Fibroblast of pulmonary artery (primary cell): ENCODE results near the gene ACIN1.
"Not testable (repeated sequence)": the region's sequence is repeated elsewhere in the genome, so short reads cannot be mapped to it uniquely, and the experiment has no call there.

ENCODE experiments used
- DNase-seq: peaks from one replicate; pipeline ENCODE4 v3.0.0-alpha.2; 2010; ENCODE audit warnings: low read depth
- H3K4me3 ChIP-seq: replicated peaks from 2 replicates; pipeline ENCODE4 v1.5.1; 2011; ENCODE audit warnings: low read depth, mild to moderate bottlenecking, control low read depth, low read length, moderate library complexity
- TF ChIP-seq, protein P1 (sequence below): IDR thresholded peaks from 2 replicates; pipeline ENCODE4 v1.5.1; 2011; ENCODE audit warnings: mild to moderate bottlenecking, control low read depth, low read length, inconsistent platforms; ENCODE audit errors: missing control alignments

ACIN1 gene

DNA sequence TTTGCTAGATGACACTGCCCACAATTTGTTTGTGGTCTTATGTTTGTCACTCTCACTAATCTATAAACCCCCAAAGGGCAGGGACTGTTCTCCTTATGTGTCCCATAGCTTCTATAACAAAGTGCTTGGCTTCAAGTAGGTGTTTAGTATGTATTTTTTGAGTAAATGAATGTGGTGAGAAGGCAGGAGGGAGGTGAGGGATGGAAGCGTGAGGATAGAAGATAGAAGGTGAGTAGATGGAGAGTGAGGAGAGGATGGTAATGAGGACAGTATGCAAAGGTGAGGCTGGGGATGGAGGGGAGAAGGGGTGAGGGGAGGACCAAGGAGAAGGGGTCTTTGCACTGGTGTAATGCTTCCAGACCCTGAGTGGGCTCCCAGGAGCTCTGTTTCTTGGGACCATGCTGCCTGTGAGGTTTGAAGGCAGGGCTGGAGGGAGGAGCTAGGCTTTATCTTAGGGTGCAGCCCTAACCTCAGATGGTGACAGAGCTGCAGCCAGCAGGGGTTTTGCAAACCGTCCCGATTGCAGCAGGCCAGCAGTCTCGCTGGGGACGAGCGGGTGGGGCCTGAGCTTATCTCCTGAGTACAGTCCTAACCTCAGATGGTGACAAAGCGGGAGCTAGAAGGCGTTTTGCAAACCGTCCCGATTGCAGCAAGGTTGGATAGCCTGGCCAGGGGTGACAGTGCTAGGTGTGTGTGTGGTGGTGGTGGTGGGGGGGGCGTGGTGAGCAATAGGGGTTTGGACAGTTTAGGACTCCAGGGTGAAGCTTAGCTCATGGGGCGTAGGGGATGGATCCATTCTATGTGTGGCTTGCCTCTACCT lies 17.6 kb upstream of the ACIN1 start:
- no peak overlapping the region for H3K4me3 ChIP-seq
- DNase-seq = no peak
- TF ChIP-seq, protein P1, sequence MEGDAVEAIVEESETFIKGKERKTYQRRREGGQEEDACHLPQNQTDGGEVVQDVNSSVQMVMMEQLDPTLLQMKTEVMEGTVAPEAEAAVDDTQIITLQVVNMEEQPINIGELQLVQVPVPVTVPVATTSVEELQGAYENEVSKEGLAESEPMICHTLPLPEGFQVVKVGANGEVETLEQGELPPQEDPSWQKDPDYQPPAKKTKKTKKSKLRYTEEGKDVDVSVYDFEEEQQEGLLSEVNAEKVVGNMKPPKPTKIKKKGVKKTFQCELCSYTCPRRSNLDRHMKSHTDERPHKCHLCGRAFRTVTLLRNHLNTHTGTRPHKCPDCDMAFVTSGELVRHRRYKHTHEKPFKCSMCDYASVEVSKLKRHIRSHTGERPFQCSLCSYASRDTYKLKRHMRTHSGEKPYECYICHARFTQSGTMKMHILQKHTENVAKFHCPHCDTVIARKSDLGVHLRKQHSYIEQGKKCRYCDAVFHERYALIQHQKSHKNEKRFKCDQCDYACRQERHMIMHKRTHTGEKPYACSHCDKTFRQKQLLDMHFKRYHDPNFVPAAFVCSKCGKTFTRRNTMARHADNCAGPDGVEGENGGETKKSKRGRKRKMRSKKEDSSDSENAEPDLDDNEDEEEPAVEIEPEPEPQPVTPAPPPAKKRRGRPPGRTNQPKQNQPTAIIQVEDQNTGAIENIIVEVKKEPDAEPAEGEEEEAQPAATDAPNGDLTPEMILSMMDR = no peak

DNA sequence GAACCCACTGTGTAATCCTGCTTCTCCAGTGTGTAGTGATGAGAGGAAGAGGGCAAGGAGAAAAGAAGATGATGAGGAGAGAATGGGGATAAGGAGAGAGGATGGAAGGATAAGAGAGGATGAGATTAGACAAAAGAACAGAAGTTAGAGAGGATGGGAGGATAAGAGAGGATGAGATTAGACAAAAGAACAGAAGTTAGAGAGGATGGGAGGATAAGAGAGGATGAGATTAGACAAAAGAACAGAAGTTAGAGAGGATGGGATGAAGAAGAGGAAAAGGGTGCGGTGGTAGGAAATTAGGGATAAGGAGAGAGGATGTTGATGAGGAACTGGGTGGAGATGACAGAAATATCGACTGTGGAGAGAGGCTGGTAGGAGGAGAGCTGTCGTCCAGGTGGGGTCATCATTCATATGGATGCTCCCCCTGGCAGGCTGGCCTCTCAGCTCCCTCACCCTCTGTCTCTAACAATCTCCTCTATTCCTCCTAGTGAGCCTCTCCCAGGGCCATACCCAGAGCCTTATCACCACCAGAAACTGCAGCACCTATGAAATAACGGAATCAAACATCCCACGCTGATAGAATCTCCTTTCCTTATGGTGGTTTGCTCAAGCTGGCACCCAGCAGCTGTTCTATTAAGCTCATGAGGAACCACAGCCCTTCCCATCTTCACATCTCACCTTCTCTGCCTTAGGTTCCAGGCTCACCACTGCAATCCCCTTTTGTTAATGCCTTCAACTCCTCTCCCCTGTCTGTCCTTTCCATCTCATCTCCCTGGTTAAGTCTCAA lies 15.8 kb upstream of the ACIN1 start:
- no peak overlapping the region for H3K4me3 ChIP-seq
- DNase-seq = no peak
- TF ChIP-seq, protein P1 = no peak

DNA sequence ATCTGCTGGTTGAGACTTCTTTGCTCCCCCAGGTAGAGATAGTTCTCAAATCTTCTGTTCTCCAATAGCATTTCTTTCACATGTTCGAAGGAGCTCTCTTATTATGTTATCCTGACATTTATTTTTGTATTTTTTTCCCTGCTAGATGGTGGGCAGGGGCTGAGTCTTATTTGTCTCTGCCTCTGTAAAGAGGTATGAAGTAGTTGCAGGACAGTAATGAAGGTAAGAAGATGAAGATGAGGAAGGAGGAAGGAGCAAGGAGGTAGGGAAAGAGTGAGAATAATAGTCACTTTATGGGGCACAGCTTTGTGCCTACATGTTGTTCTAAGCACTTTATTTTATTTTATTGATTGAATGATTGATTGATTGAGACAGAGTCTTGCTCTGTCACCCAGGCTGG lies 14.8 kb upstream of the ACIN1 start:
- no peak overlapping the region for H3K4me3 ChIP-seq
- DNase-seq = no peak
- TF ChIP-seq, protein P1 = no peak

DNA sequence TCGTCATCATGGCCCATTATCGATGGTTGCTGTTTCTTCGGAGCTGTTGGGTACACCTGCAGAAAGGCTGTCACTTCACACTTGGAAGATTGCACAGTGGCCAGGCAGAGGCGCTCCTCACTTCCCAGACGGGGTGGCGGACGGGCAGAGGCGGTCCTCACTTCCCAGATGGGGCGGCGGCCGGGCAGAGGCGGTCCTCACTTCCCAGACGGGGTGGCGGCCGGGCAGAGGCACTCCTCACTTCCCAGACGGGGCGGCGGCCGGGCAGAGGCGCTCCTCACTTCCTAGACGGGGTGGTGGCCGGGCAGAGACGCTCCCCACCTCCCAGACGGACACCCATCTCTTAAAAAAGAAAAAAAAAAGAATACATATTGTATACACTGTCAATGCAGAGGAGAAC lies 13.2 kb upstream of the ACIN1 start:
- H3K4me3 ChIP-seq, DNase-seq: not testable (repeated sequence)

DNA sequence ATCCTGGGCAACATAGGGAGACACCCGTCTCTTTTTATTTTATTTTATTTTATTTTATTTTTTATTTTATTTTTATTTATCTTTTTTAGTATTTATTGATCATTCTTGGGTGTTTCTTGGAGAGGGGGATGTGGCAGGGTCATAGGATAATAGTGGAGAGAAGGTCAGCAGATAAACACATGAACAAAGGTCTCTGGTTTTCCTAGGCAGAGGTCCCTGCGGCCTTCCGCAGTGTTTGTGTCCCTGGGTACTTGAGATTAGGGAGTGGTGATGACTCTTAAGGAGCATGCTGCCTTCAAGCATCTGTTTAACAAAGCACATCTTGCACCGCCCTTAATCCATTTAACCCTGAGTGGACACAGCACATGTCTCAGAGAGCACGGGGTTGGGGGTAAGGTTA lies 12.7 kb upstream of the ACIN1 start:
- H3K4me3 ChIP-seq, DNase-seq: not testable (repeated sequence)

DNA sequence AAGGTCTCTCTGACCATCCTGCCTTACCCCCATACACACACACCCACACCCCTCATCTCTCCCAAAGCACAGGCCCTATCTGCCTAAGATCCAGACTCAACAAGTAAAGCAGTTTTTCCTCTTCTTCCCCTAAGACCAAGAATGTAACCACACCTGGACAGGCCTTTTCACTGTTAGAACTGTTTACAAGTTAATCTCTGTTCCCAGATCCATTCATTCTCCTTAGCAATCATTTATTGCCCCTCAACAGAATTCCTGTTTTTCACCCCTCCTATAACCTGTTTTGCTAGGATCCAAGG lies 11.8 kb upstream of the ACIN1 start:
- no peak overlapping the region for H3K4me3 ChIP-seq
- TF ChIP-seq, protein P1 = no peak
- no peak for DNase-seq

DNA sequence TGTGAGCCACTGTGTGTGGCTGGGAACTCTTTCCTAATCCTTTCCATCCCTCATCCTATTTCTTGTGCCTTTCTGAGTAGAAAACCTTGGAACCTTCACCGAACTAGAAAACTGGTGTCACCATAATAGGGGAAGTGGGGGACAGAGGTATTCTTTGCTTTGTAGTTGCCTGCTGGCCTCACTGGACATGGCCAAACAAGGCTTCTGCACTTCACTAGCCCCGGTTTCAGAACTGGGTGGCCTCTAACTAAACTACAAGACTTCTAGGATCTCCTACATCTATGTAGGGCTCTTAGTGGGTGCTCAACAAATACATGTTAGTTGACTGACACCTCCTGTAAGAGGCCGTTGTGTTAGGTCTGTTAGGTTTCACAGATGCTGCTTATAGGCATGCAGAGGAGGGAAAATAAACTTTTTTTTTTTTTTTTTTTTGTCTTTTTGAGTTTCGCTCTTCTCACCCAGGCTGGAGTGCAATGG lies 10.4 kb upstream of the ACIN1 start:
- TF ChIP-seq, protein P1 = no peak
- no peak overlapping the region for H3K4me3 ChIP-seq
- no peak for DNase-seq
